Stomach (tissue), 4 donors: ENCODE data around the gene CDH22.

Experiments used
- CTCF ChIP-seq, 7 experiments: fragments of 450-650 bp in 4 of 7; fragments of 200-600 bp in 3 of 7; sonication (generic) in 3 of 7; IDR thresholded peaks; one replicate each; pipeline ENCODE4 v1.5.1; 2016 to 2019; ENCODE audit warnings: antibody characterized with exemption in 7 of 7, control low read depth in 2 of 7, mild to moderate bottlenecking in 1 of 7
- EP300 ChIP-seq: sonication (generic); formaldehyde crosslinking; IDR thresholded peaks from one replicate; pipeline ENCODE4 v1.6.1; 2017; ENCODE audit warnings: antibody characterized with exemption

- TF ChIP-seq CTCF (IDR thresholded peaks at IDR 0.05) (no peak), EP300 (no peak)
Measured at GRCh38 chr20:46164254-46164653, 144.0 kb downstream of the CDH22 start.
